CD4-positive, CD25-positive, alpha-beta regulatory T cell (primary cell): ENCODE results near the gene NAMPT. TPM values are rescaled to one million over a fixed set of nuclear protein-coding genes. Genes with fewer than 3 reads are reported as not detected.

Source experiments
- ATAC-seq, 2 donors: fragments of 150-1000 bp; cut with Tn5 transposase; one replicate each; pipeline ENCODE4 v1.10.0; 2021; ENCODE audit warnings: low read depth in 2 of 2, moderate number of reproducible peaks in 2 of 2, moderate library complexity in 1 of 2
- DNase-seq, 3 donors: peaks; one replicate each; pipeline versions ENCODE4 v3.0.0 to v3.0.0-alpha.2; 2012 to 2022; ENCODE audit warnings: mixed read lengths in 1 of 3
- H3K27ac ChIP-seq: one replicate; pipeline ENCODE4 v1.7.0; 2013; ENCODE audit warnings: mild to moderate bottlenecking, low read length; ENCODE audit not compliant: insufficient read depth, poor library complexity, severe bottlenecking
- H3K27me3 ChIP-seq: one replicate; pipeline ENCODE4 v1.7.0; 2013; ENCODE audit warnings: low read length; ENCODE audit not compliant: control insufficient read depth, insufficient read depth
- H3K36me3 ChIP-seq: one replicate; pipeline ENCODE4 v1.7.0; 2013; ENCODE audit warnings: mild to moderate bottlenecking, low read length, moderate library complexity; ENCODE audit not compliant: control insufficient read depth, insufficient read depth
- H3K4me1 ChIP-seq: 2 replicates; pipeline ENCODE4 v1.7.0; 2013; ENCODE audit warnings: mild to moderate bottlenecking, low read length; ENCODE audit not compliant: insufficient read depth, control insufficient read depth, poor library complexity, severe bottlenecking
- H3K4me3 ChIP-seq: one replicate; pipeline ENCODE4 v1.7.0; 2013; ENCODE audit warnings: low read depth, mild to moderate bottlenecking, low read length, moderate library complexity
- H3K9me3 ChIP-seq, 2 experiments: 1 replicate in 1 of 2; 2 replicates in 1 of 2; pipeline ENCODE4 v1.7.0; 2013; ENCODE audit warnings: low read length in 2 of 2, mild to moderate bottlenecking in 1 of 2, moderate library complexity in 1 of 2; ENCODE audit not compliant: control insufficient read depth in 2 of 2
- H3K27ac Mint-ChIP-seq, 3 donors: one replicate each; pipeline ENCODE4 v1.8.0; 2020 to 2022; ENCODE audit warnings: mild to moderate bottlenecking in 3 of 3, mixed read lengths in 3 of 3, moderate library complexity in 2 of 3
- H3K27me3 Mint-ChIP-seq: one replicate; pipeline ENCODE4 v1.8.0; 2022; ENCODE audit warnings: mild to moderate bottlenecking, mixed read lengths
- H3K36me3 Mint-ChIP-seq: one replicate; pipeline ENCODE4 v1.8.0; 2020; ENCODE audit warnings: mixed read lengths
- H3K4me1 Mint-ChIP-seq, 4 donors: one replicate each; pipeline ENCODE4 v1.8.0; 2020 to 2022; ENCODE audit warnings: mixed read lengths in 4 of 4, mild to moderate bottlenecking in 1 of 4
- H3K4me3 Mint-ChIP-seq, 4 donors: one replicate each; pipeline ENCODE4 v1.8.0; 2020 to 2022; ENCODE audit warnings: mild to moderate bottlenecking in 4 of 4, mixed read lengths in 4 of 4, moderate library complexity in 3 of 4
- H3K9me3 Mint-ChIP-seq, 7 donors: one replicate each; pipeline ENCODE4 v1.8.0; 2020 to 2022; ENCODE audit warnings: mixed read lengths in 7 of 7, mild to moderate bottlenecking in 3 of 7, moderate library complexity in 2 of 7
- polyA plus RNA-seq, 4 donors: library from polyadenylated mRNA; unstranded; fragments of 300-500 nt; fragmentation: Illumina TruSeq; gene quantifications; one replicate each; pipeline ENCODE4 v1.2.3, GENCODE V29; 2021
- total RNA-seq: library from RNA; stranded (reverse); gene quantifications from one replicate; pipeline ENCODE4 v1.2.3, GENCODE V29; 2022

NAMPT gene
- total and polyA plus RNA-seq, 5 donors from 2014 or later, result 23.4 to 453 (median 25.8) TPM

DNA sequence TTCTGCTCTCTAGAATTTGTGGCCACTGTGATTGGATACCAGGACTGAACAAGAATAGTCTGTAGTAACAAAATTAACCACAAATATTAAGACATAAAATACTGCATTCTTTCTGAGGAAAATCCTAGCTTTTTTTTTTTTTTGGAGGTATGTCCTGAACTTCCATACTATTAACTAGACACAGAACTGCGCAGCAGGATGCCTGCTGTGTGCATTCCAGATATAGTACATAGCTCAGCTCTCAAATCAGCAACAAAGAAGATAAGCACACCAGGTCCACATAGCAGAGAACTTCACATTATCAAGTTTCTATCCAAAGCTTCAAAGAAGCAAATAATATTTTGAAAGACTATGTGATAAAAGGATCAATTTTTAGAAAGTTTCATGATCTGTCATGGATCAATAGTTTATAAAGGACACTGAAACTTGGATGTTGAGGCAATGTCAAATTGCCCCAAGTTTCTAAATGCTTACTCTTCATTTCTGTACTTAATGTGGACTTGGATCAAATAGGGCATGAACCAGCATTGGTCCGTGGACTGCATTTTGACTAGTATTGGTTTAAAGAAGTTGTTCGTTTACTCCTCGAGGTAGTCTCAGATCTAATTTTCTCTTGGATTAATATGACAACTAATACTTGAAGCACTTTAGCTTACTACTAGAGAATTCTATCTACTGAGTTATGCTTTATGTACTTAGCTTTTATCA lies 15.4 kb downstream of the NAMPT start:
- ATAC-seq (no peak), DNase-seq (no peak)
- no peaks in the 10 kb centered on the region for H3K9me3 ChIP-seq
- H3K4me1 ChIP-seq, result no peaks in the 10 kb centered on the region
- Mint-ChIP-seq H3K9me3 (no peaks in the 10 kb centered on the region), H3K27me3 (no peaks in the 10 kb centered on the region), H3K36me3 (peaks cover 52% of the 10 kb centered on the region), H3K4me1 (peaks cover 0 to 16% (median 3%) of the 10 kb centered on the region in 4 donors), H3K27ac (no peak overlapping the region), H3K4me3 (no peak overlapping the region)
- H3K27me3 ChIP-seq, result no peaks in the 10 kb centered on the region
- H3K36me3 ChIP-seq, result peaks cover 57% of the 10 kb centered on the region
- H3K4me3 ChIP-seq, result no peak overlapping the region
- no peak overlapping the region for H3K27ac ChIP-seq

DNA sequence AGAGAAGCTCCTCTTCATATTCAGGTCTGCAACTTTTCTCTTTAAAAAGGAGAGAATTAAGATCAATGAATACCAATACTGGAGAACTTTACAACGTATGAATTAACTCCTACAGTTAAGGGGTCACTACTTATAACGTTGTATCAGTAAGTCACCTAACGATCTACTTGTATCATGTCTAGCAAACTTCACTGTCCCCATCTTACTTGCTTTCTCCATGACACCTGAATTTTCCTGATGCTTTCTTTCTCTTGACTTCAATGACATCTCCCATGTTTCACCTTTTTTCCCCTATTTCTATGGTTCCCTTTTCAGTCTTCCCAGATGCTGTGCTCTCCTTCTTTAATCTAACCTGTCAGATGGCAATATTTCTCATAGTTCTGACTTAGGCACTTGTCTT lies 19.6 kb downstream of the NAMPT start:
- no peaks in the 10 kb centered on the region for H3K27me3 ChIP-seq
- no peak for ATAC-seq
- no peaks in the 10 kb centered on the region for H3K27me3 Mint-ChIP-seq
- no peak overlapping the region for H3K4me3 ChIP-seq
- H3K36me3 Mint-ChIP-seq, result peaks cover 64% of the 10 kb centered on the region
- no peak overlapping the region for H3K27ac ChIP-seq
- peaks cover 9% of the 10 kb centered on the region for H3K4me1 ChIP-seq
- H3K4me3 Mint-ChIP-seq, result peak overlapping the region in 1 of 4 donors; percentile 7
- no peaks in the 10 kb centered on the region for H3K9me3 ChIP-seq
- H3K9me3 Mint-ChIP-seq, result no peaks in the 10 kb centered on the region
- no peak for DNase-seq
- peaks cover 13 to 20% (median 18%) of the 10 kb centered on the region in 4 donors for H3K4me1 Mint-ChIP-seq
- no peak overlapping the region for H3K27ac Mint-ChIP-seq
- peaks cover 49% of the 10 kb centered on the region for H3K36me3 ChIP-seq

DNA sequence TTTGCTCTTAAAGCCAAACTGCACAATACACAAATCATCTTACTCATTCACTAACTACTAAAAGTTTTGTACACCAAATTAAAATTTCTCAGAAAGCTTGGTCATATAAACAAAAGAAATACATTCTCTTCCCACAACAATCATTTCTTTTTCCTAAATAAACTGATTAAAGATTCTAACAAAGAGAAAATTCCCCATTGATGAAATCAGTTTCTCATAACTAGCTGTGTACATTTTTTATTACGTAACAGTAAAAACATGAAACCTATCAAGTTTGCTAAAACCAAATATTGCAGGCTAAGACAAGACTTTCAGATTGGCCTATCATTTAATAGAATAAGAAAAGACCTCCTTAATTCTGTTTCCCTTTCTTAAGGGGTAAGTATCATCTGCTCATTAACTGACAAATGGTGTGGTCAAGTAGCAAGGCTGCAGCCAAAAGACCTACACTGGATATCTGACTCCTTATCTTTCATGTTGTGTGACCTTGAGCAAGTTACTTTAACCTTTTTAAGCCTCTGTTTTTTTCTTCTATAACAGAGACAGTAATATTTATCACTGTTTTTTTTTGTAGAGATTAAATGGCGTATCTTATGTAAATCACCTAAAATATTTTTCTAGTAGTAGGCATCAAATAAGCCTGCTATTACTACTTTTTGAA lies 22.4 kb downstream of the NAMPT start:
- Mint-ChIP-seq H3K4me1 (peaks cover 15 to 22% (median 20%) of the 10 kb centered on the region in 4 donors), H3K9me3 (no peaks in the 10 kb centered on the region), H3K27ac (no peak overlapping the region), H3K36me3 (peaks cover 68% of the 10 kb centered on the region), H3K27me3 (no peaks in the 10 kb centered on the region), H3K4me3 (no peak overlapping the region)
- DNase-seq (no peak), ATAC-seq (no peak)
- Histone ChIP-seq H3K4me3 (no peak overlapping the region), H3K27me3 (no peaks in the 10 kb centered on the region), H3K27ac (no peak overlapping the region), H3K9me3 (no peaks in the 10 kb centered on the region), H3K36me3 (peaks cover 49% of the 10 kb centered on the region), H3K4me1 (peaks cover 9% of the 10 kb centered on the region)

DNA sequence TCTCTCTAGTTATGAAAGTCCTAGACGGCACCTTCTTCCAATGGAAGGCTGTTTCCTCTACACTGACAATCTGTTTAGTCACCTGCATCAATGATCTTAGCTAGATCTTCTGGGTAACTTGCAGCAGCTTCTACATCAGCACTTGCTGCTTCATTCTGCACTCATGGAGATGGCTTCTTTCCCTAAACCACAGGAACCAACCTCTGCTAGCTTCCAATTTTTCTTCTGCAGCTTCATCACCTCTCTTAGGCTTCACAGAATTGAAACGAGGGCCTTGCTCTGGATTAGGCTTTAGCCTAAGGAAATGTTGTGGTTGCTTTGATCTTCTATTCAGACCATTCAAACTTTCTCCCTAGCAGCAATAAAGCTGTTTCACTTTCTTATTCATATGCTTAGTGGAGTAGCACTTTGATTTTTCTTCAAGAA lies 24.6 kb downstream of the NAMPT start:
- DNase-seq (peak in 1 of 3 donors; percentile 60), ATAC-seq (peak in 1 of 2 donors; percentile 25)
- Mint-ChIP-seq H3K4me3 (no peak overlapping the region), H3K9me3 (no peaks in the 10 kb centered on the region), H3K4me1 (peaks cover 18 to 34% (median 22%) of the 10 kb centered on the region in 4 donors), H3K27ac (peak overlapping the region in 2 of 3 donors; percentile 44 to 72), H3K27me3 (no peaks in the 10 kb centered on the region), H3K36me3 (peaks cover 54% of the 10 kb centered on the region)
- no peak overlapping the region for H3K27ac ChIP-seq
- H3K36me3 ChIP-seq, result peaks cover 34% of the 10 kb centered on the region
- no peaks in the 10 kb centered on the region for H3K9me3 ChIP-seq
- H3K4me3 ChIP-seq, result peak overlapping the region; percentile 11
- H3K4me1 ChIP-seq, result peaks cover 9% of the 10 kb centered on the region
- no peaks in the 10 kb centered on the region for H3K27me3 ChIP-seq

DNA sequence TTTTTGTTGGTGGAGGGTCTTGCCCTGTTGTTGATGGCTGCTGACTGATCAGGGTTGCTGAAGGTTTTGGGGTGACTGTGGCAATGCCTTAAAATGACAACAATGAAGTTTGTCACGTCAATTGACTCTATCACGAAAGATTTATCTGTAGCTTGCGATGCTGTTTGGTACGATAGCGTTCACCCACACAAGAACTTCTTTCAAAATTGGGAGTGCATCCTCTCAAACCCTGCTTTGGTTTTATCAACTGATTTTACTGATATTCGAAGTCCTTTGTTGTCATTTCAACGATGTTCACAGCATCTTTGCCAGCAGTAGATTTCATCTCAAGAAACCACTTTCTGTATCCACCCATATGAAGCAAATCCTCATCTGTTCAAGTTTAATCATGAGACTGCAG lies 26.0 kb downstream of the NAMPT start:
- Mint-ChIP-seq H3K27me3 (no peaks in the 10 kb centered on the region), H3K4me1 (peaks cover 17 to 34% (median 24%) of the 10 kb centered on the region in 4 donors), H3K9me3 (no peaks in the 10 kb centered on the region), H3K36me3 (peaks cover 49% of the 10 kb centered on the region), H3K27ac (no peak overlapping the region), H3K4me3 (no peak overlapping the region)
- peaks cover 25% of the 10 kb centered on the region for H3K36me3 ChIP-seq
- no peak for DNase-seq
- H3K9me3 ChIP-seq, result no peaks in the 10 kb centered on the region
- no peak for ATAC-seq
- no peak overlapping the region for H3K4me3 ChIP-seq
- H3K27ac ChIP-seq, result no peak overlapping the region
- H3K27me3 ChIP-seq, result no peaks in the 10 kb centered on the region
- H3K4me1 ChIP-seq, result peaks cover 9% of the 10 kb centered on the region

DNA sequence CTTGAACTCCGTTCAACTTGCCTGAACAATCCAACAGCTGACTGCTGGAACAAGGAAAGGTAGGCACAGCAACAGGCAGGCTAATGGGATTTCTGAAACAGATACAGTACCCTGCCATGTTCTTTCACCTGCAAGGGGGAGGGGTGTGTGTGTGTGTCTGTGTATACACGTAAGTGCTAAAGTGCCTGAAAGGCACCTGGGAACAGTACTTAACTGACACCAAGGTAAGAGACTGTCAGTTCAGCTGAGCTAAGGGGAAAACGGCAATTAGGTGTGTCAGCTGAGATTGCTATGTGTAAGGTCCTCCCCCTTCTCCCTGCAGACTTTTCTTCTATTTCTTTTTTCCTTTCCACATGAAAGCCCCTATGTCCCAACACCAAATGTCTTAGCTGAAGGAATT lies 27.0 kb downstream of the NAMPT start:
- Histone ChIP-seq H3K4me3 (no peak overlapping the region), H3K9me3 (no peaks in the 10 kb centered on the region), H3K27me3 (no peaks in the 10 kb centered on the region), H3K27ac (no peak overlapping the region), H3K4me1 (peaks cover 9% of the 10 kb centered on the region), H3K36me3 (peaks cover 28% of the 10 kb centered on the region)
- Mint-ChIP-seq H3K4me1 (peaks cover 17 to 28% (median 24%) of the 10 kb centered on the region in 4 donors), H3K4me3 (no peak overlapping the region), H3K27me3 (no peaks in the 10 kb centered on the region), H3K9me3 (no peaks in the 10 kb centered on the region), H3K36me3 (peaks cover 48% of the 10 kb centered on the region), H3K27ac (no peak overlapping the region)
- no peak for ATAC-seq
- DNase-seq, result no peak

DNA sequence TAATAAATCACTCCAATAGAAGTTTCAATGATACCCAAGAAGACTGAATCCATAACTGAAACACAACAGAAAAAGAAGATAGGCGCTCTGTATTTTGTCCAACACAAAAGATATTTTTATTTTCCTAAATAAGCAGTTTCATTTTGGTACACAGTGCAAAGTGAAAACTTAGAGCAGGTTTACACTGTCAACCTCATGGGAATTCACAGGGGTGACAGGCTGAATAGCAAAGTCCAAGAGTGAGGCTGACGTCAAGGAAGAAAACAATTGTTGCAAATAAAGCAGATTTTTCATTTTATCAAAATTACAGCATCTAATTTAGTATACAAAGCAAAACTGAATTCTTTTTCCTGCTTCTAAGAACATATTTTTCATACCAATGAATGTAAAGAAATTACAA lies 28.6 kb downstream of the NAMPT start:
- Histone ChIP-seq H3K27ac (no peak overlapping the region), H3K36me3 (peaks cover 42% of the 10 kb centered on the region), H3K27me3 (no peaks in the 10 kb centered on the region), H3K4me3 (no peak overlapping the region), H3K4me1 (peaks cover 9% of the 10 kb centered on the region), H3K9me3 (no peaks in the 10 kb centered on the region)
- no peaks in the 10 kb centered on the region for H3K27me3 Mint-ChIP-seq
- DNase-seq (no peak), ATAC-seq (no peak)
- peaks cover 50% of the 10 kb centered on the region for H3K36me3 Mint-ChIP-seq
- H3K4me1 Mint-ChIP-seq, result peaks cover 17 to 24% (median 20%) of the 10 kb centered on the region in 4 donors
- H3K9me3 Mint-ChIP-seq, result no peaks in the 10 kb centered on the region
- H3K4me3 Mint-ChIP-seq, result no peak overlapping the region
- peak overlapping the region in 1 of 3 donors; percentile 21 for H3K27ac Mint-ChIP-seq
